Activated CD8-positive, alpha-beta memory T cell treated with anti-CD3 and anti-CD28 coated beads for 36 hours (primary cell): ENCODE data around the gene MAB21L4. TPM values are rescaled to one million over a fixed set of nuclear protein-coding genes. Genes with fewer than 3 reads are reported as not detected.

Experiments used
- CTCF ChIA-PET: fragments of 350-600 bp; sonication (Branson Sonifier 250); formaldehyde crosslinking; loops from one replicate; lab custom pipeline; 2021; ENCODE audit warnings: antibody characterized with exemption; lab: Charles Lee
- POLR2A ChIA-PET: fragments of 350-600 bp; sonication (Branson Sonifier 250); formaldehyde crosslinking; loops from one replicate; lab custom pipeline; 2021; ENCODE audit warnings: antibody characterized with exemption; lab: Charles Lee
- total RNA-seq, 2 experiments: library from RNA; stranded (reverse); gene quantifications; one replicate each; pipeline ENCODE4 v1.2.3, GENCODE V29; 2021

MAB21L4 gene
- total RNA-seq, 2 experiments from 2014 or later = not detected

GRCh38 chr2:240925568-240926515 is 29.9 kb upstream of the MAB21L4 start:
- CTCF ChIA-PET = no interaction called here
- POLR2A ChIA-PET = interaction anchor here (0.6 kb wide), 1 partner anchor 196 kb away, joined by 3 read pairs; no protein-coding TSS in a partner anchor

GRCh38 chr2:240925191-240925567 is 29.2 kb upstream of the MAB21L4 start:
- CTCF ChIA-PET = no interaction called here
- POLR2A ChIA-PET = no interaction called here

DNA sequence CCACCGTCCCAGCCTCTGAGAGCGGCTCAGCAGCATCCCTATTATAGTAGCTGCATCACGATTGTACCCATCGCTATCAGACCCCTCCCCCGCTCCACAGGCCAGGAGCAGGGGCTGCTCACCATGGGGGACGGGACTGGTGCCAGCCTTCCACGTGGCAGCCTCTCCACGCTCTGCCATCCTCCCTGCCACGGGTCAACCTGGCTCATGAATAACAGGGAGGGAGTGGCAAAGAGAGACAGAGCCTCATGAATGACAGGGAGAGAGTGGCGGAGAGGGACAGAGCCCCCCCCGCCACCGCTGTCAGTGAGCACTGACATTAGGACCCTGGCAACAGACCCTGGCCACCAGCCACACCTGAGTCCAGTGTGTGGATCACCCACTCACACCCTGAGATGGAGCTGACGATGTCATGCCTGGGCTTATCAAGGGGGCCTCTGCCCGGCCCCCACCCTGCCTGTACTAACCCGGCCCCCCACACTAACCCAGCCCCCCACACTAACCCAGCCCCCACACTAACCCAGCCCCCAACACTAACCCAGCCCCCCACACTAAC is 27.1 kb upstream of the MAB21L4 start:
- POLR2A ChIA-PET = no interaction called here
- CTCF ChIA-PET = no interaction called here

DNA sequence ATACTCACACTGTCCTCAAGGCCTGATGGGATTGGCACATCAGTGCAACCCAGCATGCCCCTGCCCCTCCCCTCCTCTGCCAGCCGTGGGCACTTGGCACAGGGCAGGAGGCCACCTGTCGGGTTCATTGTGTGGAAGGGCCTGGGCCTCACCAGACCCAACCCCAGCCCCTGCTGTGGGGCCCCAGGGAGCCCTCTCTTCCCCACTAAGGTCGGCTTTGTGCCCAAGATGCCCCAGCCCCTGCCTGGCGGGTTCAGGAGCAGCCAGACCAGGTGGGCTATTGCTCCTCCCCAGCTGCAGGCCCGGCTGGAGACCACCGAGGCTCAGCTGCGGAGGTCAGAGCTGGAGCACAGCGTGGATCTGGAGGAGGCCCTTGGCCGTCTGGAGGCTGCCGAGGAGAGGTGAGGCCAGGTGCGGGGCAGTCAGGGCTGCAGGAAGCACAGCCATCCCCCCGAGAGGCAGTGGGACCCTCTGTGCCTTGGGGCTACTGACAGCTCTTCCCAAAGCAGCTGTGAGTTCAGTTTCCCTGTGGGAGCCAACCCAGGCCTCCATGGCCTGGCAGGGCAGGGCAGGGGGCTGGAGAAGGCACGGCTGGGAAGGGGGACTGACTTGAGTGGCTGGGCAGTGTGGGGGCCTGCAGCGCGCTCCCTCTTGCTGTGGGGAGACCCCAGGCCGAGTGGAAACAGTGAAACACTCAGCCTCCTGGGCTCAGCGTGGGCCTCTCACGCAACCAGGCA is 26.5 kb upstream of the MAB21L4 start:
- ChIA-PET POLR2A (no interaction called here), CTCF (no interaction called here)

DNA sequence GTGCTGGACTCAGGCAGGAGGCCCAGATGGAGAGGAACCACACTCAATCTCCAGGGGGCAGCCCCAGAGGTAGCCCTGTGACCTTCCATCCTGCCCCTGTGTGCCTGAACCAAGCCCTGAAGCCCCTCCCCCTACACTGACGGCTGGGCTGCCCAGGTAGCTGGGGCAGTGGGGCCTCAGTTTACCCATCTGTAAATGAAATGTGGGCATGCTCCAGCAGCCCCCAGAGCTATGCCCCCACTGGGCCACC is 26.0 kb upstream of the MAB21L4 start:
- ChIA-PET CTCF (no interaction called here), POLR2A (no interaction called here)

- ChIA-PET CTCF (no interaction called here), POLR2A (no interaction called here)
These were observed 25.5 kb upstream of the MAB21L4 start for GRCh38 chr2:240921311-240921994.

DNA sequence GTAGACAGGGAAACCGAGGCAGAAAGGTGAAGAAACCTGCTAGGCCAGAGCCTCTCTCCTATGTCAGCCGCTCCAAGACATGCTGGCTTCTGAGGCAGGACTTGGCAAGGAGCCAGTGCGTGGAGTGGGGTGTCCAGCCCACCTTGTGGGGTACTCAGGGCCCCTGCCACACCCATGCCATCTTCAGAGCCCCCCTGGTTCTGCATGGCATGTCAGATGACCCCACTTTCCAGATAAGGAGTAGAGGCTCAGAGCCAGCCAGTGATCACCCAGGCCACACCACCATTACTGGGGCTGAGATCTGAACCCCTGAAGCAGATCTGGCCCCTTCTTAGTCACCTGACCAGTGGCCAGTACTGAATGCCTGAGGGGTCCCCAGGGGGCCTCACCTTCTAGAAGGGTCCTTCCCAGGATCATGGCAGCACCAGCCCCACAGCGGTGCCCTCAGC is 24.9 kb upstream of the MAB21L4 start:
- ChIA-PET POLR2A (no interaction called here), CTCF (no interaction called here)

- ChIA-PET POLR2A (no interaction called here), CTCF (no interaction called here)
These were observed 24.1 kb upstream of the MAB21L4 start for GRCh38 chr2:240919786-240920782.

GRCh38 chr2:240919161-240919781 is 23.3 kb upstream of the MAB21L4 start:
- ChIA-PET CTCF (no interaction called here), POLR2A (no interaction called here)

DNA sequence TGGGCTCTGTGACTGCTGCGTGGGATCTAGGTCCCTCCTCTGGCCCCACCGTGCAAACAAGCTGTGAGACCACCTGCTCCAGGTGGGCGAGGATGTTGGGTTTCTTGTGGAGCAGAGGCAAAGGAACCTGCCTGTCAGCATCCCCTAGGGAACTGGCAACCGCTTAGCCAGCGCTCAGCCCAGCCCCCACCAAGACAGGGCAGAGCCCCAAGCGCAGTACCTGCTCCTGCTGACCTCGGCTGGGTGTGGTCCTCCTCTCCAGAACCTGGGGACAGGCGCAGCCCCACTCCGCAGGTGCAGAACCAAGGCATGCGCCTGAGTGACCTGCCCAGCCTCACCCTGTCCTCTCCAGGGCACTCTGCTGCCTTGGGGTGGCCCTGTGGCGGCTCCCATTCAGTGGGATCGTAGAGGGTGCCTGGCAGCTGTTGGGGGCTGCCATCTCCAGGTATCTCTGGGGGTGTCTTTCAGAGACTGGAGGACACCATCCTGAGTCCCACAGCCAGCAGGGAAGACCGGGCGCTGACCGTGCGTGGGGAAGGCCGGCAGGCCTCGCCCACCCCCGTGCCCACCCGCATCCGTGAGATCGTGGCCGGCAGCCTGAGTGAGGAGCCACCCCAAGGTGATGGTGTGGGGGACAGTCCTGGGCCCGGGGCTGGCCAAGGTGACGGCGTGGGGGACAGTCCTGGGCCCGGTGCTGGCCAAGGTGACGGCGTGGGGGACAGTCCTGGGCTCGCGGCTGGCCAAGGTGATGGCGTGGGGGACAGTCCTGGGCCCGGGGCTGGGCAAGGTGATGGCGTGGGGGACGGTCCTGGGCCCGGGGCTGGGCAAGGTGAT is 22.5 kb upstream of the MAB21L4 start:
- POLR2A ChIA-PET = no interaction called here
- CTCF ChIA-PET = no interaction called here

- ChIA-PET CTCF (no interaction called here), POLR2A (no interaction called here)
These were observed 21.8 kb upstream of the MAB21L4 start for GRCh38 chr2:240917684-240918257.

- ChIA-PET CTCF (no interaction called here), POLR2A (no interaction called here)
These were observed 21.2 kb upstream of the MAB21L4 start for GRCh38 chr2:240917009-240917683.

GRCh38 chr2:240916571-240917008 is 20.6 kb upstream of the MAB21L4 start:
- POLR2A ChIA-PET = no interaction called here
- CTCF ChIA-PET = no interaction called here

GRCh38 chr2:240915526-240916341 is 19.8 kb upstream of the MAB21L4 start:
- CTCF ChIA-PET = no interaction called here
- POLR2A ChIA-PET = no interaction called here

GRCh38 chr2:240914645-240915525 is 18.9 kb upstream of the MAB21L4 start:
- CTCF ChIA-PET = interaction anchor here (0.6 to 1.0 kb wide), 3 partner anchors 17 to 69 kb away, joined by 3 to 4 read pairs (median 3); no protein-coding TSS in a partner anchor
- POLR2A ChIA-PET = no interaction called here
